ENCODE results near the gene TPK1. TPM values are rescaled to one million over a fixed set of nuclear protein-coding genes. Genes with fewer than 3 reads are reported as not detected.

The TPK1 gene
- polyA plus RNA-seq, 2 donors: 0.63 to 1.8 TPM

GRCh38 chr7:144827621-144828020, 8.2 kb downstream of the TPK1 start:
- 67 to 72% methylated on average over 4 of the region's 4 CpGs for WGBS, 2 donors
- Histone ChIP-seq H3K27me3 (ENCODE audit: control insufficient read depth in 1 of 2, insufficient read depth in 2 of 2, low read length in 2 of 2) (no peaks in the 10 kb centered on the region), H3K4me3 (ENCODE audit: low read depth in 1 of 2, low read length in 2 of 2) (no peak overlapping the region), H3K9me3 (ENCODE audit: control insufficient read depth in 2 of 2, insufficient read depth in 1 of 2, low read depth in 1 of 2, low read length in 1 of 2) (no peaks in the 10 kb centered on the region), H3K27ac (ENCODE audit: low read depth in 2 of 2, low read length in 1 of 2) (no peak overlapping the region), H3K36me3 (ENCODE audit: control insufficient read depth in 2 of 2, insufficient read depth in 2 of 2, low read length in 1 of 2) (no peaks in the 10 kb centered on the region), H3K4me1 (ENCODE audit: control insufficient read depth in 2 of 2, insufficient read depth in 2 of 2, low read length in 1 of 2) (no peaks in the 10 kb centered on the region)

DNA sequence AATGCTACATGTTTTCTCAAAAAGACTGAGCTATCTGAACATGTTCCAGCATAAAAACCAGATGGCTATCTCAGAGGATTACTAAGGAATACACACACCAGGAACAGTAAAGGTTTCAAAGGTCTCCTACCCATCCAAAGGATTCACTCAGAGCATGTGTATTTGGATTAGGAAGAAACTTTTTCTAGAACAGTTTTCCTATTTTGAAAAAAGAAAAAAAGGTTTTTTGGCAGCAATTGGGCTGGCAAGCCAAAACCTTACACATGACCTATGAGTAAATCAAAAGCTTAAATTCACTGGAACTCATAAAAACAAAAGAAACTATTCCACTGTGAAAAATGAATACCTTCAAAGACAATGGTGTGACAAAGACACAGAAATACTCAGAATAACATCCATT, 9.6 kb downstream of the TPK1 start:
- no peak overlapping the region for H3K4me3 ChIP-seq (ENCODE audit: low read depth in 1 of 2, low read length in 2 of 2)
- no peaks in the 10 kb centered on the region for H3K4me1 ChIP-seq (ENCODE audit: control insufficient read depth in 2 of 2, insufficient read depth in 2 of 2, low read length in 1 of 2)
- no peak overlapping the region for H3K27ac ChIP-seq (ENCODE audit: low read depth in 2 of 2, low read length in 1 of 2)
- H3K36me3 ChIP-seq (ENCODE audit: control insufficient read depth in 2 of 2, insufficient read depth in 2 of 2, low read length in 1 of 2): no peaks in the 10 kb centered on the region
- H3K27me3 ChIP-seq (ENCODE audit: control insufficient read depth in 1 of 2, insufficient read depth in 2 of 2, low read length in 2 of 2): no peaks in the 10 kb centered on the region
- no peaks in the 10 kb centered on the region for H3K9me3 ChIP-seq (ENCODE audit: control insufficient read depth in 2 of 2, insufficient read depth in 1 of 2, low read depth in 1 of 2, low read length in 1 of 2)

DNA sequence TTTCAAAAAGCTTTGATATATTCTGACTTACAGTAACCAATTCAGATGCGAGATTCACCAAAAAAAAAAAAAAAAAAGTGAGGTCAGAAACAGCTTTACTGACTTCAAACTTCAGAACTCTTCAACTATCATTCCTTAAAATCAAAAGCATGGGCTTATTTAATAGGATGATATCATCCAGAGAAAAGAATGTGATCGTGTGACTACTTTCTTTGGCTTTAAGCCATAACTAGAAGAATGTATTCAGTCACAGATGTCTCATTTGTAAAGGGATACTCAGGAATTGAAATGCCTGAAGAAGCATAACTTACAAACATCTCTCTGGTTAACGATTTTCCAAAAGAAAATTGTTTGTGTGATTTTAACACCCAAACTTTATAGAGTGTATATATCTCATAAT, 11.5 kb downstream of the TPK1 start:
- Histone ChIP-seq H3K9me3 (ENCODE audit: control insufficient read depth in 2 of 2, insufficient read depth in 1 of 2, low read depth in 1 of 2, low read length in 1 of 2) (no peaks in the 10 kb centered on the region), H3K4me1 (ENCODE audit: control insufficient read depth in 2 of 2, insufficient read depth in 2 of 2, low read length in 1 of 2) (no peaks in the 10 kb centered on the region), H3K36me3 (ENCODE audit: control insufficient read depth in 2 of 2, insufficient read depth in 2 of 2, low read length in 1 of 2) (no peaks in the 10 kb centered on the region), H3K27me3 (ENCODE audit: control insufficient read depth in 1 of 2, insufficient read depth in 2 of 2, low read length in 2 of 2) (no peaks in the 10 kb centered on the region), H3K27ac (ENCODE audit: low read depth in 2 of 2, low read length in 1 of 2) (no peak overlapping the region), H3K4me3 (ENCODE audit: low read depth in 1 of 2, low read length in 2 of 2) (no peak overlapping the region)
- 32 to 49% methylated on average over 3 of the region's 3 CpGs for WGBS, 2 donors

DNA sequence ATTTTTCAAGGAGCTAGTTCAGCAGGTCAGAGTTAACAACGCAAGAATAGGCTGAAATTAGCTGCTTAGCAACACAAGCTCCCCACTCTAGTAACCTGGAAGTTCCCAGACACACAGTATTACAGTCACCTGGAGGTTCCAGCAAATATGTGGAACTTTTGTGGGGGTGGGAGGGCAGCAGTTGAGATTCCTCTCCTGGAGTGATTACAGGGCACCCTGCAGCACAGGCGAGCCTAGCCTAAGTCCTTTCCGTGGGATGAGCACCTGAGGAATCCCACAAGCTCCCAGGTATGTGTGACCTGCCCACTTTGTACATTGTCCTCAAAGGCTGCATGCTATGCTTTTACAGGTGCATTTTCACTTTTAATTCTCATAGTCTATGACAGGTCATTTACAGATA, 13.6 kb downstream of the TPK1 start:
- H3K4me3 ChIP-seq (ENCODE audit: low read depth in 1 of 2, low read length in 2 of 2): no peak overlapping the region
- no peaks in the 10 kb centered on the region for H3K9me3 ChIP-seq (ENCODE audit: control insufficient read depth in 2 of 2, insufficient read depth in 1 of 2, low read depth in 1 of 2, low read length in 1 of 2)
- 73 to 90% methylated on average over 3 of the region's 3 CpGs for WGBS, 2 donors
- H3K4me1 ChIP-seq (ENCODE audit: control insufficient read depth in 2 of 2, insufficient read depth in 2 of 2, low read length in 1 of 2): no peaks in the 10 kb centered on the region
- H3K36me3 ChIP-seq (ENCODE audit: control insufficient read depth in 2 of 2, insufficient read depth in 2 of 2, low read length in 1 of 2): no peaks in the 10 kb centered on the region
- H3K27me3 ChIP-seq (ENCODE audit: control insufficient read depth in 1 of 2, insufficient read depth in 2 of 2, low read length in 2 of 2): no peaks in the 10 kb centered on the region
- no peak overlapping the region for H3K27ac ChIP-seq (ENCODE audit: low read depth in 2 of 2, low read length in 1 of 2)

- no peaks in the 10 kb centered on the region for H3K4me1 ChIP-seq (ENCODE audit: control insufficient read depth in 2 of 2, insufficient read depth in 2 of 2, low read length in 1 of 2)
- no peak overlapping the region for H3K4me3 ChIP-seq (ENCODE audit: low read depth in 1 of 2, low read length in 2 of 2)
- H3K27me3 ChIP-seq (ENCODE audit: control insufficient read depth in 1 of 2, insufficient read depth in 2 of 2, low read length in 2 of 2): no peaks in the 10 kb centered on the region
- WGBS, 2 donors: 57 to 74% methylated on average over 4 of the region's 4 CpGs
- no peaks in the 10 kb centered on the region for H3K9me3 ChIP-seq (ENCODE audit: control insufficient read depth in 2 of 2, insufficient read depth in 1 of 2, low read depth in 1 of 2, low read length in 1 of 2)
- H3K27ac ChIP-seq (ENCODE audit: low read depth in 2 of 2, low read length in 1 of 2): no peak overlapping the region
- H3K36me3 ChIP-seq (ENCODE audit: control insufficient read depth in 2 of 2, insufficient read depth in 2 of 2, low read length in 1 of 2): no peaks in the 10 kb centered on the region
Measured at GRCh38 chr7:144821067-144821466, 14.8 kb downstream of the TPK1 start.

DNA sequence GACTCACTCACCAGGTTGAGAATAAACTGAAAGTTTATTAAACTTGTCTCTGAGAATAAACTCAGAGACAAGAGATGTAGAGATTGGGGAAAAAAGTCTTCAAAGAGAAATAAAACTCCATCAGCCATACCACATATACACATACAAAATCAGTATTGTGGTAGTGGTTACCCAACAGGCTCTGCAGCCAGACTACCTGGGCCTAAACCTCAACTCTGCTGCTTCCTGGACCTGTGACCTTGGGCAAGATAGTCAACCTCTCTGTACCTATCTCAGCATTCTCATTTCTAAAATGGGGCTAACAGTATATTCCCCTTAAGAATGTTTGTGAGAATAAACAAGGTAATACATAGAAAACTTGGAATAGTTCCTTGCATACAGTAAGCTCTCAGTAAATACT, 15.3 kb downstream of the TPK1 start:
- Histone ChIP-seq H3K4me1 (ENCODE audit: control insufficient read depth in 2 of 2, insufficient read depth in 2 of 2, low read length in 1 of 2) (no peaks in the 10 kb centered on the region), H3K27ac (ENCODE audit: low read depth in 2 of 2, low read length in 1 of 2) (no peak overlapping the region), H3K36me3 (ENCODE audit: control insufficient read depth in 2 of 2, insufficient read depth in 2 of 2, low read length in 1 of 2) (no peaks in the 10 kb centered on the region), H3K27me3 (ENCODE audit: control insufficient read depth in 1 of 2, insufficient read depth in 2 of 2, low read length in 2 of 2) (no peaks in the 10 kb centered on the region), H3K4me3 (ENCODE audit: low read depth in 1 of 2, low read length in 2 of 2) (no peak overlapping the region), H3K9me3 (ENCODE audit: control insufficient read depth in 2 of 2, insufficient read depth in 1 of 2, low read depth in 1 of 2, low read length in 1 of 2) (no peaks in the 10 kb centered on the region)

DNA sequence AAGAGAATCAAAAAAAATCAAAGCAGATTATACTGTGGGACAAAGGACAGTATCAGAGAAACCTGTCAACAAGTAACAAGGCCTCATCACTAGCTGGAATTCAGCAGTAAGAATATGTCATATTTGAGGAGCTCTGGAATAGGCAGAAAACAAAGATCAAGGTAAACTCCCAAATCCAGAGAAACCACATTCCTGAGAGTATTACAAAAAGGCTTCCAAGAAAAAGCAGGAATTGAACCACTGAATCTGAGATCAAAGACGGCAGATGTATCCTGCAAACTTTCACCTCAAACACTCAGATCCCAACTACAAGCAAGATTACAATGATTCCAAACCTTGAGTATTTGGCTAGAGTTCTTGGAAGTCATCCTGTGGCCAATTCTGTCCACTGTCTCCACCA, 16.3 kb downstream of the TPK1 start:
- WGBS, 2 donors: 59 to 73% methylated on average over 1 of the region's 1 CpG
- H3K9me3 ChIP-seq (ENCODE audit: control insufficient read depth in 2 of 2, insufficient read depth in 1 of 2, low read depth in 1 of 2, low read length in 1 of 2): no peaks in the 10 kb centered on the region

GRCh38 chr7:144818511-144818910, 17.3 kb downstream of the TPK1 start:
- H3K36me3 ChIP-seq (ENCODE audit: control insufficient read depth in 2 of 2, insufficient read depth in 2 of 2, low read length in 1 of 2): no peaks in the 10 kb centered on the region
- H3K27ac ChIP-seq (ENCODE audit: low read depth in 2 of 2, low read length in 1 of 2): no peak overlapping the region
- 58 to 78% methylated on average over 4 of the region's 4 CpGs for WGBS, 2 donors
- no peaks in the 10 kb centered on the region for H3K4me1 ChIP-seq (ENCODE audit: control insufficient read depth in 2 of 2, insufficient read depth in 2 of 2, low read length in 1 of 2)
- H3K27me3 ChIP-seq (ENCODE audit: control insufficient read depth in 1 of 2, insufficient read depth in 2 of 2, low read length in 2 of 2): no peaks in the 10 kb centered on the region
- no peaks in the 10 kb centered on the region for H3K9me3 ChIP-seq (ENCODE audit: control insufficient read depth in 2 of 2, insufficient read depth in 1 of 2, low read depth in 1 of 2, low read length in 1 of 2)
- H3K4me3 ChIP-seq (ENCODE audit: low read depth in 1 of 2, low read length in 2 of 2): no peak overlapping the region

More for the DNA sequence above, 16.3 kb downstream of the TPK1 start:
- no peak overlapping the region for H3K4me3 ChIP-seq (ENCODE audit: low read depth in 1 of 2, low read length in 2 of 2)
- H3K27me3 ChIP-seq (ENCODE audit: control insufficient read depth in 1 of 2, insufficient read depth in 2 of 2, low read length in 2 of 2): no peaks in the 10 kb centered on the region
- no peaks in the 10 kb centered on the region for H3K36me3 ChIP-seq (ENCODE audit: control insufficient read depth in 2 of 2, insufficient read depth in 2 of 2, low read length in 1 of 2)
- no peaks in the 10 kb centered on the region for H3K4me1 ChIP-seq (ENCODE audit: control insufficient read depth in 2 of 2, insufficient read depth in 2 of 2, low read length in 1 of 2)
- no peak overlapping the region for H3K27ac ChIP-seq (ENCODE audit: low read depth in 2 of 2, low read length in 1 of 2)

GRCh38 chr7:144817001-144817400, 18.9 kb downstream of the TPK1 start:
- H3K4me3 ChIP-seq (ENCODE audit: low read depth in 1 of 2, low read length in 2 of 2): no peak overlapping the region
- 73 to 77% methylated on average over 3 of the region's 3 CpGs for WGBS, 2 donors
- H3K27ac ChIP-seq (ENCODE audit: low read depth in 2 of 2, low read length in 1 of 2): no peak overlapping the region
- H3K36me3 ChIP-seq (ENCODE audit: control insufficient read depth in 2 of 2, insufficient read depth in 2 of 2, low read length in 1 of 2): no peaks in the 10 kb centered on the region
- H3K27me3 ChIP-seq (ENCODE audit: control insufficient read depth in 1 of 2, insufficient read depth in 2 of 2, low read length in 2 of 2): no peaks in the 10 kb centered on the region
- H3K4me1 ChIP-seq (ENCODE audit: control insufficient read depth in 2 of 2, insufficient read depth in 2 of 2, low read length in 1 of 2): no peaks in the 10 kb centered on the region
- no peaks in the 10 kb centered on the region for H3K9me3 ChIP-seq (ENCODE audit: control insufficient read depth in 2 of 2, insufficient read depth in 1 of 2, low read depth in 1 of 2, low read length in 1 of 2)

DNA sequence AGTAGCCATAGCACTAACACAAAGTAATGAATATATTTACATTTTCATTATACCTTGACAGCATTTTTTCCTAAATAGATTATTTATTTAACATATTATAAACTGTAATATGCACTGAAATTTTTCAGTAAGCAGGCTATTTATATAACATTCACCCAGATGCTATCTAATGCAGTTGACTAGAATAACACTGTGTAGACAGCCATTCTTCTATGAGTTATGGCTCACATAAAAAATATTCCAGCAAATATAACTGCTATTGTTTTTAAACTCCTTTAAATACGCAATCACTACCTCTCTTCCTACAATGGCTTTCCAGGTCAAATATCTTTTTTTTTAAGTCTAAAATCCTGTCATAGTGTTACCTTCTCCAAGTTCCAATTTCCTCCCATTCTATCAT, 21.6 kb downstream of the TPK1 start:
- Histone ChIP-seq H3K27ac (ENCODE audit: low read depth in 2 of 2, low read length in 1 of 2) (no peak overlapping the region), H3K27me3 (ENCODE audit: control insufficient read depth in 1 of 2, insufficient read depth in 2 of 2, low read length in 2 of 2) (no peaks in the 10 kb centered on the region), H3K9me3 (ENCODE audit: control insufficient read depth in 2 of 2, insufficient read depth in 1 of 2, low read depth in 1 of 2, low read length in 1 of 2) (no peaks in the 10 kb centered on the region), H3K36me3 (ENCODE audit: control insufficient read depth in 2 of 2, insufficient read depth in 2 of 2, low read length in 1 of 2) (no peaks in the 10 kb centered on the region), H3K4me1 (ENCODE audit: control insufficient read depth in 2 of 2, insufficient read depth in 2 of 2, low read length in 1 of 2) (no peaks in the 10 kb centered on the region), H3K4me3 (ENCODE audit: low read depth in 1 of 2, low read length in 2 of 2) (no peak overlapping the region)
- WGBS, 2 donors: 92 to 93% methylated on average over 1 of the region's 1 CpG
